Skeletal muscle satellite cell (primary cell): Measurements from ENCODE around the gene GNB5.

Experiments used
- H3K27me3 ChIP-seq: 2 replicates; pipeline ENCODE4 v1.7.0; 2013; ENCODE audit warnings: low read length; ENCODE audit not compliant: control insufficient read depth, insufficient read depth
- H3K36me3 ChIP-seq: 2 replicates; pipeline ENCODE4 v1.7.0; 2013; ENCODE audit warnings: mild to moderate bottlenecking, control low read depth, low read length; ENCODE audit not compliant: insufficient read depth
- H3K4me1 ChIP-seq: 2 replicates; pipeline ENCODE4 v1.7.0; 2013; ENCODE audit warnings: low read length; ENCODE audit not compliant: control insufficient read depth, insufficient read depth
- H3K4me2 ChIP-seq: 2 replicates; pipeline ENCODE4 v1.7.0; 2013; ENCODE audit warnings: mild to moderate bottlenecking, low read length
- H3K4me3 ChIP-seq: 2 replicates; pipeline ENCODE4 v1.7.0; 2013; ENCODE audit warnings: low read length
- H3K9ac ChIP-seq: 2 replicates; pipeline ENCODE4 v1.7.0; 2013; ENCODE audit warnings: mild to moderate bottlenecking, low read depth, low read length, moderate library complexity
- H3K9me3 ChIP-seq: replicated peaks from 2 replicates; pipeline ENCODE4 v1.7.0; 2013; ENCODE audit warnings: mild to moderate bottlenecking, control low read depth, low read length

The GNB5 gene

DNA sequence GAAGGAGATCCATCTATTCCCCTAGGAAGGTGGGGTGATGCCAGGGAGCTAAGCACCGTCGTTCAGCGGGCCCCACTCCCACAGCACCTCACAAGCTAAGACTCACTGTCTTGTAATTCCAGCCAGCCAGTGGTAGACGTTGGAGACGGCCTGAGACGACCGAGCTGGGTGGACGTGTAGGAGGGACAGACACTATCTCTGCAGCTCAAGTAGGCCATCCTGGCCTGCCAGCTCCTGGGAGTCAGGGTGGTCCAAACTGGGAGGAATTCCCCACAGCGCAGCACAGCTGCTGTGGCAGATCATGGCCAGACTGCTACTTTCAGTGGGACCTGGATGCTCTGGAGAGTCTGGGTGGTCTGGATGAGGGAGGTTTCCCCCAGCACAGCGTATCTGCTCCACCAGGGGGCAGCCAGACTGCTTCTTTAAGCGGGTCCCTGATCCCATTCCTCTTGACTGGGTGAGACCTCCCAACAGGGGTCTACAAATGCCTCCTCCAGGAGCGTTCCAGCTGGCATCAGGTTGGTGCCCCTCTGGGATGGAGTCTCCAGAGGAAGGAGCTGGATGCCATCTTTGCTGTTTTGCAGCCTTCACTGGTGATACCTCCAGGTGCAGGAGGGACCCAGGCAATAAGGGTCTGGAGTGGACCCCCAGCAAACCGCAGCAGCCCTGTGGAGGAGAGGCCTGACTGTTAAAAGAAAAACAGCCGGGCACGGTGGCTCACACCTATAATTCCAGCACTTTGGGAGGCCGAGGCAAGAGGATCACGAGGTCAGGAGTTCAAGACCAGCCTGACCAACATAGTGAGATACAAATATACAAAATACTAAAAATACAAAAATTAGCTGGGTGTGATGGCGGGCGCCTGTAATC is 27.6 kb downstream of the GNB5 start:
- Histone ChIP-seq H3K27me3 (no peaks in the 10 kb centered on the region), H3K9me3 (no peaks in the 10 kb centered on the region), H3K4me2 (no peak overlapping the region), H3K4me1 (peaks cover 14% of the 10 kb centered on the region), H3K9ac (no peak overlapping the region), H3K4me3 (no peak overlapping the region), H3K36me3 (peaks cover 4% of the 10 kb centered on the region)

DNA sequence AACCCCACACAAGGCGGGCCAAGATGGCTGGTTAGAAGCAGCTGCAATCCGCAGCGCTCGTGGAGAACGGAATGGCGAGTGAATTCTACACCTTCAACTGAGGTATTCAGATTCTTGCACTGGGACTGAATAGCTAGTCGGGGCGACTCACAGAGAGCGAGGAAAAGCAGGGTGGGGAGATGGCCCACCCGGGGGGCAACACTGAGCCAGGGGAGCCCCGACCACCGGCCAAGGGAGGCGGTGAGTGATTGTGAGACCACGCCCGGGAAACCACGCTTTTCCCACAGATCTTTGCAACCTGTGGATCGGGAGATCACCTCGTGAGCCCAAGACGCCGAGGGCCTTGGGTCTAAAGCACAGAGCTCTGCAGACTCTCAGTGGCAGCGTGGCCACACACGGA is 28.3 kb downstream of the GNB5 start:
- H3K36me3 ChIP-seq, result peaks cover 4% of the 10 kb centered on the region
- peaks cover 14% of the 10 kb centered on the region for H3K4me1 ChIP-seq
- no peaks in the 10 kb centered on the region for H3K9me3 ChIP-seq
- peak overlapping the region; percentile 12 for H3K4me2 ChIP-seq
- H3K27me3 ChIP-seq, result no peaks in the 10 kb centered on the region
- H3K4me3 ChIP-seq, result no peak overlapping the region
- no peak overlapping the region for H3K9ac ChIP-seq

DNA sequence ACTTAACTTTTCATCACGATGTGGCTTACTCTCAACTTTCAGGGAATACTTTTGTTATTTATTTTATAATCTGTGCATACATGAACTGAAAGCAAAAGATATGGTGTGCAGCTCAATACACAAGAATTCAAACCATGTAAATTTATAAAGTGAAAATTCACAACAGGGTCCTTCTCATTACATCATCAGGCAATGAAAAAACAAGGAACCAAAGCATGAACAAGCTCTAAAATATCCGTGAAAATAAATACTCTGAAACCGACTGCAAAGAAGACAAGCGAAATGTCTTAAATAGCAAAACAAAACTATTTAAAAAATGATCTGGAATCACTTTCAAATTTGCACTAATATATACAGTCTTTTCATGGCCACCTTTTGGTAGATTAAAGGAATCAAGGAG is 28.9 kb downstream of the GNB5 start:
- Histone ChIP-seq H3K36me3 (peaks cover 4% of the 10 kb centered on the region), H3K4me3 (no peak overlapping the region), H3K4me1 (peaks cover 14% of the 10 kb centered on the region), H3K9ac (peak overlapping the region; percentile 9), H3K27me3 (no peaks in the 10 kb centered on the region), H3K4me2 (peak overlapping the region; percentile 12), H3K9me3 (no peaks in the 10 kb centered on the region)

DNA sequence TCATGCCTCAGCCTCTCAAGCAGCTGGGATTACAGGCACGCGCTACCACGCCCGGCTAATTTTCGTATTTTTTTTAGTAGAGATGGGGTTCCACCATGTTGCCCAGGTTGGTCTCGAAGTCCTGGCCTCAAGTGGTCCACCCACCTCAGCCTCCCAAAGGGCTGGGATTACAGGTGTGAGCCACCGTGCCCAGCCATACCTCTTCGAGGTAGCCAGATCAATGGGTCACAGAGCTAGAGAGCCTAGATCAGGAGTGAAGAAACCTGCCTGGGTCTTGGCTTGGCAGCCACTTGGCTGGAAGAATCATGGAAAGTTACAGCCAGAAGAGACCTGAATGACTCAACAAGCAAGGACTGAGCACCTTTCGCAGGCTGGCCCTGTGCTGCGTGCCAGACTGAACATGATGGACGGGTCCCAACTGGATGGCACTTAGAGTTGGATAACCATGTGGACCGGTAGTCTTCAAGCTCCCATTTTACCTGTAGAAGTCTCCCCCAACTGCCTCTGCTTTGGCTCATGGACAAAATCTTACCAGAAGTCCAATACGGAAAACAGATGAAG is 29.7 kb downstream of the GNB5 start:
- Histone ChIP-seq H3K9ac (no peak overlapping the region), H3K9me3 (no peaks in the 10 kb centered on the region), H3K27me3 (no peaks in the 10 kb centered on the region), H3K4me1 (peaks cover 14% of the 10 kb centered on the region), H3K4me3 (no peak overlapping the region), H3K4me2 (peak overlapping the region; percentile 12), H3K36me3 (peaks cover 4% of the 10 kb centered on the region)

DNA sequence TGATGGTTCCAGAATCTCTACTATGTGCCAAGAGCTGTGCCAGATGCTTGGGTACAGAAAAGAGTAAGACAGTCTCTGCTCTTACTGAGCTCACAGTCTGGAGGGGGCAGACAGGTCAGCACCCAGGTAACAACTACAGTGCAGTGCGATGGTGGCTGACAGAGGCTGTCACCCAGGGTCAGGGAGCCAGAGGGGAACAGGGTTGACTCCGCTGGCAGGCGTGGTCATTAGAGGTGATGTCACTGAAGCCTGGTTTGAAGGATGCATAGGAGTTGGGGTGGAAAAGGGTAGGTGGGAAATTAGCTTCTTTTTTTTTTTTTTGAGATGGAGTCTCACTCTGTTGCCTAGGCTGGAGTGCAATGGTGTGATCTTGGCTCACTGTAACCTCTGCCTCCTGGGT is 31.5 kb downstream of the GNB5 start:
- Histone ChIP-seq H3K27me3 (no peaks in the 10 kb centered on the region), H3K4me2 (no peak overlapping the region), H3K4me3 (no peak overlapping the region), H3K4me1 (peaks cover 14% of the 10 kb centered on the region), H3K9ac (no peak overlapping the region), H3K9me3 (no peaks in the 10 kb centered on the region), H3K36me3 (peaks cover 4% of the 10 kb centered on the region)

DNA sequence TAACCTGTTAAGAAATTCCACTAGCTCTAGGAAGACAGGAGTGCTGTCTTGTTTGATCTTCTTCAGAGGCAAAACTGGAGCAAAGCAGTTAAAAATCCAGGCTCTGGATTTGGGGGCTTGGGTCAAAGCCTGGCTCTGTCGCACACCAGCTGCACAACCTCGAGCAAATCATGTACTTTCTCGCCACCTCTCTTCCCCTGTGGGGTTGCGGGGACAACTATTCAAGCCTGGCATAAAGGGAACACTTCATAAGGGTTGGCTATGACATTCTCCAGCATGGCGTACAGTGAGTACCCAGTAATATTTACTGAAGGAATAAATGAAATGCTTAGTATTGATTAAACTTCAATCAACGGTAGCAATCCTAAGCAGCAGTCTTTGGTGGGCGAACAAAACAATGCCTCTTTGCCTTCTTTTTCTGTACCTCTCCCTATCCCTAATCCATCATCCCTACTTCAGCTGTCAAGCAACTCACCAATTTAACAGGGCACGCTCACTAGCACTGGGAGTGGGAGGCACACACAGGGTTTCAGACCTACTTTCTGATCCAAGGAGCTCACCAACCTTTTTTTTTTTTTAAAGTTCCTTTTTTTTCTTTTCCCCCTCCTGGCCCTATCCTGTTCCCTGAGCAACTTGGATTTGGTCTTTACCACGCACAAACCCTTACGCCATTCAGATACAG is 33.0 kb downstream of the GNB5 start:
- Histone ChIP-seq H3K36me3 (peaks cover 4% of the 10 kb centered on the region), H3K4me3 (no peak overlapping the region), H3K4me2 (no peak overlapping the region), H3K27me3 (no peaks in the 10 kb centered on the region), H3K9ac (no peak overlapping the region), H3K9me3 (no peaks in the 10 kb centered on the region), H3K4me1 (peaks cover 14% of the 10 kb centered on the region)

DNA sequence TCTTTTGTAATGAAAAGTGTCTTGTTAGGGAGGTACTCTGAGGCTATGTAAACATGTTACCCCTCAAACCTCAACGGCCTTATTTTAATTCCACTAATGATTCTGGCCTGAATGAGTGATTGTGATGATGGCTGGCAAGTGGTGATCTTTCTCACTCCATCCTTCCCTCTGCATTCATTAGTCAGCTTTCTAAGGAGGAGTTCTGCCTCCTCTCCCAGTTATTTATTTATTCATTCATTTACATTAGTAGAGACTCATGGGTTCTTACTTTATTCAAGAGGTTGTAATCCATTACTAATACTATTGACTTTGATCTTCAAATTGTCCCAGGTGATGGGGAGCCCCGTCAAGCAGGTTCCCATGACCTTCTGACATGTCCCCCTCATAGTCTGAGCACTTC is 35.3 kb downstream of the GNB5 start:
- Histone ChIP-seq H3K9ac (no peak overlapping the region), H3K36me3 (peaks cover 3% of the 10 kb centered on the region), H3K4me2 (no peak overlapping the region), H3K4me1 (no peaks in the 10 kb centered on the region), H3K27me3 (no peaks in the 10 kb centered on the region), H3K4me3 (no peak overlapping the region), H3K9me3 (no peaks in the 10 kb centered on the region)

DNA sequence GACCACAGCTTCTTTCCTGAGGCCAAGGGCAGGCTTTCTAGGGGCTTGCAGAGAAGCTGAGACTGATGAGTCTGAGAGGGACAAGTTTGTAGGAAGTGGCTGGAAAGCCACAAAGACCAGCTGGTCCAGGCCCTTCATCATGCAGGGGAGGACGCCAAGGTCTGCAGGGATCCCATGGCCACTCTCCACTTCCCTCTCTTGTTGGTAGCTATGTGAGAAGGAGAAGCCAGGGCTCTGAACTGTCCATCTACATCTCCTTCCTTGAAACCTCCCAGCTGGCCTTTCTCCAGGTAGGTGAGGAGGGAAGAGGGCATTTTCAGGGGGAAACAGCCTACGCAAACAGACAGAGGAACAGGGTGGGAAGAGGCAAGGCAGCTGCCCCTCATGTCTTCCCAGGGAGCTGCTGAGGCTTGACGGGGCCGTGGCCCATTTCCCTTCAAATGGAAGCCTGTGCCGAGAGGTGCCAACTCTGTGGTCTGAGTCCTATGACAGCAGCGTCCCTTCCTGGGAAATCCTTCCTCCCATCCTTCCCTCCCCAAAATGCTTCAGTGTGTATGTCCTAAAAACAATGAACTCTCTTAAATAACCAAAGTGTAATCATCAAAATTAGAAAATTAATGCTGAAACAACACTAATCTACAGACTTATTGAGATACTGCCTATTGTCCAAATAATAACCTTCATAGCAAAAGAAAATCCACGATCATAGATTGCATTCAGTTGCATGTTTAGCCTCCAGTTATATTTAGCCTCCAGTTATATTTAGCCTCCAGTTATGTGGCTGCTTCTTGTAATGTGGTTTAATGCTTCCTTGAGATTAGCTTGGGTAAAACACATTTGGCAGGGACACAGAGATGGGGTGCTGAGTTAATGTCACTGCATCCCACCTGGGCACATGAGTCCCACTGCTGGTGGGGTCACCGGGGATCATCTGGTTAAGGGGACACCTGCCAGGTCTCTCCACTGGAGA is 36.0 kb downstream of the GNB5 start:
- H3K27me3 ChIP-seq, result no peaks in the 10 kb centered on the region
- no peaks in the 10 kb centered on the region for H3K9me3 ChIP-seq
- H3K4me2 ChIP-seq, result no peak overlapping the region
- peaks cover 4% of the 10 kb centered on the region for H3K36me3 ChIP-seq
- no peaks in the 10 kb centered on the region for H3K4me1 ChIP-seq
- no peak overlapping the region for H3K9ac ChIP-seq
- H3K4me3 ChIP-seq, result no peak overlapping the region

DNA sequence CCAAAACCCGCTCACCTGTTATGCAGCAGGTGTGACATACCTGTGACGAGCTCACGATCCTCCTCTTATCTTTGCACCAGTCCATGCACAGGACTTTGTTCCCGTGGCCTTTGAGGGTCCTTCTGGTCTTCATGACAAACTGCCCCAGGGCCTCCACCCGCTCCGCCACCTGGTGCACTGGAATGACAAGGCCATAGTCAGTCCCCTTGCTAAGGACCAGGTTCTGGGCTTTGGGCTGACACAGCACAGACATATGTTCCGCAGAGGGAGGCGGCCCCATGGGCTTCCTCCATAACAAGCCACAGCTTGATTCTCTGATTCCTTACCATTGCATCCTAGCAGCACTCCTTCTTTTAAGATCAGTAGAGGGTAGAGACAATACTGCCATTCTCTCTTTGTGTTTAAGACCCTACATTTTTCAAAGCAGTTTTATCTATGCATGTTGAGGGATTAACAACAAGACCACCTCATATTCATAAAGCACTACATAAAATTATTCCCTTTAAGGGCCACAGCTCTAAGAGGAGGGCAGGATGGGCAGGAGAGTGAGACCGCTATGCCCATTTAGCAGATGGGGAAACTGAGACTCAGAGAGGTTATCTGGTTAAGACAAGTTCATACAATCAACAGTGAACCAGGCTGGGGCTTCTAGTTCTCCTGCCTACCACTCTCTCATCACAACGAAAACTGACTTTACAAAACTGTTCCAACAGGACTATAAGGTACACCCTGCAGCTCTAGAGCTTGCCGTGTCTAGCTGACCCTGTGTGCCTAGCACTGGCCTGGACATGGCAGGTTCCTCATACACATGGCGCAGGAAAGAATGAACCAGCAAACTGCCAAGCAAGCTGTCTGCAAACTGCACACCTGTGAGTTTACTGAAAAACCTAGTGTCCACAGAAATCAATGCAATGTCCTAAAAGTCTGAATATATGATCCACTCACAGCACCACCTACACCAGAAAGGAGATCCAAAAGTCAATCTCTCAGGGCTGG is 37.0 kb downstream of the GNB5 start:
- no peaks in the 10 kb centered on the region for H3K9me3 ChIP-seq
- H3K4me2 ChIP-seq, result no peak overlapping the region
- H3K4me3 ChIP-seq, result no peak overlapping the region
- H3K9ac ChIP-seq, result no peak overlapping the region
- no peaks in the 10 kb centered on the region for H3K27me3 ChIP-seq
- peaks cover 10% of the 10 kb centered on the region for H3K36me3 ChIP-seq
- no peaks in the 10 kb centered on the region for H3K4me1 ChIP-seq

DNA sequence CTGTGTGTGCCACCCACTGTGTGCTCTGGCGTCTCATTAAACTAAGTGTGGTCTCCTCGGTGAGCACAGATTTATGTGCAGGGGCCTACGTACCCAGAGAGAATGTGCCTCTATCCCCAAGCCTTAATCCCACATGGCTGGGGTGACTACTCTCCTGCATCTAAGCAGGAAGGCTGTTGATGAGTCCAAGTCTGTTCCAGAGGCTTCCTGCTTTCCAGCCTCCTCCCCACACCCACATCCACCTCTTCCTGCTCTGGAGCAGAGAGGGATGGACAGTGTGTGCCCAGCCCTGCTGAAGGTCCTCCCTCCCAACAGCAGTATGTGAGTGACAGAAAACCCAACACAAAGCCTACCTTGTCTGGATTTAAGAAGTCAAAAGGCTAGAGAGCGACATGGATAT is 39.8 kb downstream of the GNB5 start:
- Histone ChIP-seq H3K4me3 (no peak overlapping the region), H3K4me2 (no peak overlapping the region), H3K36me3 (peaks cover 15% of the 10 kb centered on the region), H3K4me1 (no peaks in the 10 kb centered on the region), H3K9me3 (no peaks in the 10 kb centered on the region), H3K9ac (no peak overlapping the region), H3K27me3 (no peaks in the 10 kb centered on the region)
